Activated effector memory CD4-positive, alpha-beta T cell treated with Interleukin-2 at 50 U/mL for 16 hours (primary cell): ENCODE measurements around the gene DNAH12.
"Not testable (repeated sequence)": the region's sequence is repeated elsewhere in the genome, so short reads cannot be mapped to it uniquely, and the experiment has no call there.

ENCODE experiments used
- DNase-seq: peaks from one replicate; pipeline ENCODE4 v3.0.0-alpha.2; 2020

The DNAH12 gene

DNA sequence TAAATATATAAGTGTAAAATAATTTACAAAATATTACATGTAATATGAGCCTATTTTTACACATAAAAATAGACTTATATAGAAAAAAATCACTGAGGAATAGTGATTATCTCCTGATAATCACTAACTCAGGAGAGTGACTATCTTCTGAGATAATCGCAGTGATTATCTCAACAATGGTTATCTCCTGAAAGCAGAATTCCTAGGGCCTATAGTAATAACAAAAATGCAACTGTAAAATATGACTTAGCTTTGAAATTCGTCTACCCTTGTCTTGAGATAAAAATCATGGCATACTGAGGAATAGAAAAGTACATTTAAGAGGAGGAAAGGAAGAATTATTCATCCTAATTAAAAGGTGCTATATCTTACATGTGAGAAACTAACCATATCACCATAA lies 134.7 kb downstream of the DNAH12 start:
- no peak for DNase-seq

DNA sequence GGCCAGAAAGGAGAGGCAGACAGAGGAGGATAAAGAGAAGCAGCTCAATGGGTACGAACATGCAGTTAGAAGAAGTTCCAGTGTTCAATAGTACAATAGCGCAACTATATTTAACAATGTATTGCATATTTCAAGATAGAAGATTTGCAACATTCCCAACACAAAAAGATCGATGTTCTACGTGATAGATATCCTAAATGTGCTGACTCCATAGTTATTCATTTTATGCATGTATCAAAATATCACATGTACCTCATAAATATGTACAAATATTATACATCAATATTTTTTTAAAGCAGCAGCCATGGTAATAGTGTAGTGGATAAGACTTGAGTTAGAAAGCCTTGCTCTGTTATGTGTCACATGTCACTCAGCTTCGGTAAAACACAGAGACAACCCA lies 141.5 kb downstream of the DNAH12 start:
- DNase-seq: no peak

DNA sequence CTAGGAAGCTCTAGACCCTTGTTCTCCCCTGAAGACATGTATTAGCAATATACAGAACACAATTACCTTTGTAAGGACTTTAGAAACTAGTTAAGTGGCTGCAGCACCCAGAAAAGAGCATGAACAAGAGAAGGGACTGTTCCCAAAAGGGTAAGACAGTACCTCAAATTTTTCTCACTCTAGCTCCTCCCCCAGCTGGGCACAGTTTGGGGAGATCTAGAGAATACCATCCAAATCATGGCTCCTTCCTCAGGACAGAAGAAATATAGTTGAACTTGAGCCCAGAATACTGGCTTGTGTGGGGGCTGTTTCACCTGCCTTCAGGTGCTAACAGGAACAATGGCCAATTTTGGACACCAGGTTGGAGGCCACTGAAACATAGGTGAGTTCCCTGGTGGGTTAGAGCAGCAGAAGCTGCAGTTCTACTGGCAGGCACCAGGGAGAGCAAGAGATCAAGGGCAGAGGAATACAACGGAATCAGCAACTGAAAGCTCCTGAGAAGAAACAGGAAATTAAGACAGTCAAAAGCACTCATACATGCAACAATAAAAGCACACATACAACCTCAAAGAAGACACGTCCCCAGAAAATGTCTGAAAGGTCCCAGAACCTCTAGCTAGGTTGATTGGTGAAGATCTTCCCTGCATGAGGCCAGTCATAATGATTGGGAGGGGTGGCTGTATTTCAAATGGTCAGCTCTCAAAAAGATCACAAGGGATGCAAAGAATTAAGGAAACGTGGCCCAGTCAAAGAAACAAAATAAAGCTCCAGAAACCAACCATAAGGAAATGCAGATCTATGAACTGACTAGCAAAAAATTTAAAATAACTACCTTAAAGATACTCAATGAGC lies 146.7 kb downstream of the DNAH12 start:
- DNase-seq: peak; percentile 36

DNA sequence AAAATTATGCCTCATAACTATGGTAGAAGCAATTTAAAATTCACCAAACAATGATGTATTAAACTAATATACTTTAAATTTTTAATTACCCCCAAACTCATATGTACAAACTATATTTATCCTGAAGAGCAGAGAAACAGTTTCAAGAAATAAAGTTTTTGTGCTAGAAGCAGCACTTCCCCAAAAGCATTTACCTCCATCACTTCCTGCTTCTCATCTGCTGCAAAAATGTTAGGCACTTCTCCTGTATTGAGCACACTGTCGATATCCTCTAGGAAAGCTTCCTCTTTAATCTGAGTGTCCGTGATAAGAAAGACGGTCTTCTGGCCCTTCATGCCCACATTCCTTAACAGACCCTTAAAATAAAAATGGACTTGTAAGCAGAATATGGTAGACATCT lies 150.2 kb downstream of the DNAH12 start:
- DNase-seq: no peak

DNA sequence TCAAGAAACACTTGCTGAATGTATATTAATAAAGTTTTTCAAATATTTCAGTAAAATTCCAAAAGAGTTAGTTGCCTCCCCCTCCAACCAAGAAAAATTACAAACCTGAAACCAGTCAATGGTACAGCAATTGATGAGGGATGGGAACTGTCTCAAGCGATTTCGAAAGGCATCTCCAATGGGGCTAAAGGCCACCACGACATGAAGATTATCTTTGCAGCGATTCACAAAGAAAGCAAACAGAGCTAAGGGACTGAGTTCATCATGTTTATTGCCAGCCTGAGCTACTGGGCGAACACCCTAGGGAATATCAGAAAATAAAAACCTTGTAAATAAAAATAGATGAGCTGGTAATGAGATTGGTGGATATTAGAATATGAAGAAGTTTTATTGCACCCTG lies 152.4 kb downstream of the DNAH12 start:
- DNase-seq: no peak

DNA sequence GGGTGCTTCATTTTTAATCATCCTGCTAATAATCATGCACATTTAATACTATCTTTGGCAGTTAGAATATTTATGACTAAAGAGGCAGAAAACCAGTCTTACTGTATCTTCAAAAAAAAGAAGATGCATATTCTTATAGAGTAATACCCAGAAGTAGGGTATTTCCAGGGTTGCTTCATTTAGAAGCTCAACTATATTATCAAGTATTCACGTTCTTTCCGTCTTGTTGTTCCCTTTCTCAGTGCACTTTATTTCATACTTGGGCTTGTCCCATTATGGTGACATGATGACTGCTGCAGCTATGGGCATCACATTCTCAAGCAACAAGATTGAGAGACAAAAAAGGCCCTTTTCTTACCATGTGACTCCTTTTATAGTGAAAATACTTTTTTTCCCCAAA lies 154.9 kb downstream of the DNAH12 start:
- DNase-seq: no peak

DNA sequence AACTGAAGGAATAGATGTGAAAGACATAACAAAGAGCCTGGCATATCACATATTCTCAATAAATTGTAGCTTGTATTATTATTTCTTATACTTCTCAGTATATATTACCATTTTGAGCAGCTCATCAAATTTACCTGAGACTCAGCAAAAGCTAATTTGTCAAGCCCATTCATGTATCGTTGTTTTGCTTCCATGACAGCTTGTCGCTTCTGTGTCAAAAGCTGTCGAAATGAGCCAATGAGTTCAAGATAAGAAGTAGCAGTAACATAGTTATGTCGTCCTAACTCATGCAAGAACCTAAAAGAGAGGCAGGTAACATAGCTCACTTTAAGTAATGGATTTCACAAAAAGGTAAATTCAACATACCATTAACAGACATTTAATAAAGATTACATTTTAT lies 157.8 kb downstream of the DNAH12 start:
- no peak for DNase-seq

DNA sequence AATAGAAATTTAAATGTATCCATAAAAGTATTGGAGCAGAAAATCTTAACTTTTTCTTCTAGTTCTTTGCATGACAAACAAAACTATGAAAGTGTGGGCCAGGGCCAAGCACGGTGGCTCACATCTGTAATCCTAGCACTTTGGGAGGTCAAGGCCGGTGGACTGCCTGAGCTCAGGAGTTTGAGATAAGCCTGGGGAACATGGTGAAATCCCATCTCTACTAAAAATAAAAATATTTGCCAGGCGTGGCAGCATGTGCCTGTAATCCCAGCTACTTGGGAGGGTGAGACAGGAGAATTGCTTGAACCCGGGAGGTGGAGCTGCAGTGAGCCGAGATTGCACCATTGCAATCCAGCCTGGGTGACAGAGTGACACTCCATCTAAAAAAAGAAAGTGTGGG lies 158.6 kb downstream of the DNAH12 start:
- DNase-seq: no peak

DNA sequence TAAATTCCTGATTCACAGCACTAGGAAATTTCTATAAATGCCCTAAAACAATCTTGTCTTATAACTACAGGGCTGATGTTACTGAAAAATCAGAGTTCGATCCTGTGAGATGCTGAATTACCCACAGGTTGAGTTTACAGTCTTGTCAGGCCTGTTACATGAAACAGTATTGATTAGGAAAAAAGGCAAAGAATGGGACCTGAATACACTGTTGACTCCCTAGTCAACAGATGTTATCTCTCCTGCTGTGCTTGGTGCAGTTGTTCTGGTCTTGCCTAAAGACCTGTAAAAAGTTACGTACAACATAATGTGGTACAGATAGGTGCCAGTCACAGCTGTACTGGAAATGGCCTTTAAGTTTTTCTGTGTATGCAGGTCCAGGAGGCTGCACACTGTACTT lies 160.3 kb downstream of the DNAH12 start:
- DNase-seq: no peak

DNA sequence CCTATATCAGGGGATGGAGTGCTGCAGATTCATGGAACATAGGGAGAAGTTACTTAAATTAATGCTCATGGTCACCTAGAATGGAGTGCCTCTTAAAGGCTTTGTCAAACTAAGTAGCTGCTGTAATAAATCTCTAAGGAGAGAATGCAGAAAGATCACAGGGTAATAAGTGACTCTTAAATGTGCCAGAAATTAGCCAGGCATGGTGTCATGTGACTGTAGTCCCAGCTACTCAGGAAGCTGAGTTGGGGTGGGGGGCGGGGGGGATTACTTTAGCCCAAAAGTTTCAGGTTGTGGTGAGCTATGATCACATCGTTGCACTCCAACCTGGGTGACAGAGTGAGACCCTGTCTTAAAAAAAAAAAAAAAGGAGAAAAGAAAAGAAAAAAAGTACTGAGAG lies 160.7 kb downstream of the DNAH12 start:
- no peak for DNase-seq

DNA sequence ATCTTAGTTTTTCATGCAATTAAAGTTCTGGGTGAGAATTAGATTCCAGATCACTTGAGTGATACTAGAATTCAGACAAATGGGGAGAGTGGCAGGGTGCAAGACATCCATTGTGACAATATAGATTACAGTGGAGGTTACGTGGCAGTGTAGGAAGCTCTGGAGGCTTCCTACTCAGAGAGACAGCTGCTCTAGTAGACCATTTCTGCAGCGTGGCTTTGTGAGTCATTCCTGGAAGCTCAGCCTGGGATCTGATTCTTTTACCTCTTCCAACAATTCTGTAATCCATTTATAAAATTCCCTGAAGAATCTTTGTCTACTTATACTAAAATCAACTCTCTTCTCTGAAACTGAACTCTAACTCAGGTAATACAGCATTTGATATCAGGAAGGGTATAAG lies 161.2 kb downstream of the DNAH12 start:
- no peak for DNase-seq

DNA sequence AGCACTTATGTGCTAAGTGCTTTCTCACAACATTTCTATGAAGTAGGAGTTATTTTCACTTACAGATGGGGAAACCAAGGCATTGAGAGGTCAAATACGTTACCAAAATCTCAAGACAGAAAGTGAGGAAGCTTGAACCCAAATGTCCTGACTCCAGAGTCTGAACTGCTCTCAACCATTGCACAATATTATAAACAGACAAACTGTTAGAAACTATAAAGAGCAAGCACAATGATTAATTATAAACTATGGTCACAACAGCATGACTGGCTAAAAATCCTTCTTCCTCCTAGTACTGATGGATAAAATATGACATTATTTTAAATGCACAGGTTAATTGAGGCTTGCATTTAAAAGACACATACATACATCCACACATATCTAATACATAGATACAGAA lies 173.8 kb downstream of the DNAH12 start:
- DNase-seq: no peak

DNA sequence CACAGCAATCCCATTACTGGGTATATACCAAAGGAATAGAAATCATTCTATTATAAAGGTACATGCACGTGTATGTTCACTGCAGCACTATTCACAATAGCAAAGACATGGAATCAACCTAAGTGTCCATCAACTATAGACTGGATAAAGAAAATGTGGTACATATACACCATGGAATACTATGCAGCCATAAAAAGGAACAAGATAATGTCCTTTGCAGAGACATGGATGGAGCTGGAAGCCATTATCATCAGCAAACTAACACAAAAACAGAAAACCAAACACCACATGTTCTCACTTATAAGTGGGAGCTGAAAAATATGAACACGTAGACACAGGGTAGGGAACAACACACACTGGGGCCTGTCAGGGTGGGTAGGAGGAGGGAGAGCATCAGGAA lies 179.1 kb downstream of the DNAH12 start:
- DNase-seq: not testable (repeated sequence)

DNA sequence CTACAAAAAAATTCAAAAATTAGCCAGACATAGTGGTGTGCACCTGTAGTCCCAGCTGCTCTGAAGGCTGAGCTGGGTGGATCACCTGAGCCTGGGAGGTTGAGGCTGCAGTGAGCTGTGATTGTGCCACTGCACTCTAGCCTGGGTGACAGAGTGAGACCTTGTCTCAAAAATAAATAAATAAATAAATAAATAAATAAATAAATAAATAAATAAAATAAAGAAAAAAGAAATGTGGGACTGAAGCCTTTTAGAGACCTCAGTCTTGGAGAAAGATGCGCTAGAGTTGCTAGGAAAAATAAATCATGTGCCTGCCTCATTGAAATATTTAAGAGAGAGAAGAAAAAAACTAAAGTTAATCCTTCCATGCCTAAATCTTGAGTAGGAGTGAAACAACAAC lies 187.9 kb downstream of the DNAH12 start:
- DNase-seq: not testable (repeated sequence)

DNA sequence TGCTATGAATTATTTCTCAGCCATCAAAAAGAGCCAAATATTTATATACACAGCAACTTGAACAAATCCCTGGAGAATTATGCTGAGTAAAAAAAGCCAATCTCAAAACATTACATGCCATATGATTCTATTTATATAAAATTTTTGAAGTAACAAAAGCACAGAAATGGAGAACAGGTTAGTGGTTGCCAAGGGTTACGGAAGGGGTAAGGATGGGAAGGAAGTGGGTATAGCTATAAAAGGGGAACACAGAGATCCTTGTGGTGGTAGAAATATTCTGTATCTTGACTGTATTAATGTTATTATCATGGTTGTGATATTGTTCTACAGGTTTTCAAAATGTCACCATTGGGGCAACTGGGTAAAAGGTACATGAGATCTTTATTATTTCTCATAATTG lies 189.4 kb downstream of the DNAH12 start:
- no peak for DNase-seq

DNA sequence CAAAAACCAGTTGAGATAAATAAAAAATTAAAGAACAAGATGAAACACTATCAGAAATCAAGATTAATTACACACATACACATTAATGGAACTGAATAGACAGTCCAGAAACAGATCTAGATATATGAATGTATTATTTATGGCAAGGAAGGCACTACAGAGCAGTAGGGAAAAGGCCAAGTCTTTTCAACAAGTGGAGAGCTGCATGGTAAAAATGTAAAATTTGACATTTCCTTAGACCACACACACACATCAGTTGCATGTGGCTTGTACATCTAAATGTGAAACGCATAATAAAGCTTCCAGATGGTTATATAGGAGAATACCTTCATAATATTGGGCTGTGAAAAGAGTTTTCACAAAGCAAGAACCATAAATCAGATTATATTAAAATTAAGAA lies 193.9 kb downstream of the DNAH12 start:
- DNase-seq: no peak

DNA sequence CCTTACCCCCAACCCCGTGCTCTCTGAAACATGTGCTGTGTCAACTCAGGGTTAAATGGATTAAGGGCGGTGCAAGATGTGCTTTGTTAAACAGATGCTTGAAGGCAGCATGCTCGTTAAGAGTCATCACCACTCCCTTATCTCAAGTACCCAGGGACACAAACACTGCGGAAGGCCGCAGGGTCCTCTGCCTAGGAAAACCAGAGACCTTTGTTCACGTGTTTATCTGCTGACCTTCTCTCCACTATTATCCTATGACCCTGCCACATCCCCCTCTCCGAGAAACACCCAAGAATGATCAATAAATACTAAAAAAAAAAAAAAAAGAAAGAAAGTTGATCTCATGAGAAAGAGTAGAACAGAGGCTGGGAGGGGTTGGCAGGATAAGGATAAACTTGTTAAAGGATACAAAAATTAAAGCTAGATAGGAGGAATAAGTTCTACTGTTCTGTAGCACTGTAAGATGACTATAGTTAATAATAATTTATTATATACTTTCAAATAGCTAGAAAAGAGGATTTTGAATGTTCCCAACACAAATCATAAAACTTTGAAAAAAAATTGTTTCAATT lies 205.0 kb downstream of the DNAH12 start:
- not testable (repeated sequence) for DNase-seq

DNA sequence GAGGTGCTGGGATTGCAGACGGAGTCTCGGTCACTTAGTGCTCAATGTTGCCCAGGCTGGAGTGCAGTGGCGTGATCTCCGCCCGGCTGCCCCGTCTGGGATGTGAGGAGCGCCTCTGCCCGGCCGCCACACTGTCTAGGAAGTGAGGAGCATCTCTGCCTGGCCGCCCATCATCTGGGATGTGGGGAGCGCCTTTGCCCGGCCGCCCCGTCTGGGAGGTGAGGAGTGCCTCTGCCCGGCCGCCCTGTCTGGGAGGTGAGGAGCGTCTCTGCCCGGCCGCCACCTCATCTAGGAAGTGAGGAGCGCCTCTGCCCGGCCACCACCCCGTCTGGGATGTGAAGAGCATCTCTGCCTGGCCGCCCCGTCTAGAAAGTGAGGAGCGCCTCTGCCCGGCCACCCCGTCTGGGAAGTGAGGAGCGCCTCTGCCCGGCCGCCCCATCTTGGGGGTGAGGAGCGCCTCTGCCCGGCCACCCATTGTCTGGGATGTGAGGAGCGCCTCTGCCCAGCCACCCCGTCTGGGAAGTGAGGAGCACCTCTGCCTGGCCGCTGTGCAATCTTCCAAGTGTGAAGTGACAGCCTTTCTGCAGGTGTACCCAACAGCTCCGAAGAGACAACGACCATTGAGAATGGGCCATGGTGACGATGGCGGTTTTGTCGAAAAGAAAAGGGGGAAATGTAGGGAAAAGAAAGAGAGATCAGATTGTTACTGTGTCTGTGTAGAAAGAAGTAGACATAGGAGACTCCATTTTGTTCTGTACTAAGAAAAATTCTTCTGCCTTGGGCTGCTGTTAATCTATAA lies 205.7 kb downstream of the DNAH12 start:
- not testable (repeated sequence) for DNase-seq

DNA sequence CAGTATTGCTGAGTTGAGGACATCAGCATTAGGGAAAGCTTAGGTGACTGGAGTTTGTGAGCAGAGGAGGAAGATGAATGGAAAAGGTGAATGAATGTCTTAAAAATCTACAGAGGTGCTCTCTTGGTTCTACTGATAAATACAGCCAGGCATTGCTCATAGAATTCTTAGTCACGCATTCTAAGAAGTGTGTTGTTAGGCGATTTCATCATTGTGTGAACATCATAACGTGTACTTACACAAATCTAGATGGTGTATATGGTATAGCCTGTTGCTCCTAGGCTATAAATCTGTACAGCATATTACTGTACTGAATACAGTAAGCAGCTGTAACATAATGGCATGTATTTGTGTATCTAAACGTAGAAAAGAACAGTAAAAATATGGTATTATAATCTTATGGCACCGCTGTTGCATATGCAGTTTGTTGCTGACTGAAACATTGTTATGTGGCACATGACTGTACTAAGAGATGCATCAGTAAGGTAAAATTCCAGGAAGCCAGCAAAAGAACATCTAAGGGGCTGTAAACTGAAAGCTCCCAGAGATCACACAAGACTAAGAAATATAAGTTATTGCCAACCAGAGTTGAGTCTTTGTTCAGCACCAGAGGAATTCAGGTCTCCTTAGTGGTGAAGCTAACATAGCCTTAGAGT lies 208.7 kb downstream of the DNAH12 start:
- DNase-seq: no peak

DNA sequence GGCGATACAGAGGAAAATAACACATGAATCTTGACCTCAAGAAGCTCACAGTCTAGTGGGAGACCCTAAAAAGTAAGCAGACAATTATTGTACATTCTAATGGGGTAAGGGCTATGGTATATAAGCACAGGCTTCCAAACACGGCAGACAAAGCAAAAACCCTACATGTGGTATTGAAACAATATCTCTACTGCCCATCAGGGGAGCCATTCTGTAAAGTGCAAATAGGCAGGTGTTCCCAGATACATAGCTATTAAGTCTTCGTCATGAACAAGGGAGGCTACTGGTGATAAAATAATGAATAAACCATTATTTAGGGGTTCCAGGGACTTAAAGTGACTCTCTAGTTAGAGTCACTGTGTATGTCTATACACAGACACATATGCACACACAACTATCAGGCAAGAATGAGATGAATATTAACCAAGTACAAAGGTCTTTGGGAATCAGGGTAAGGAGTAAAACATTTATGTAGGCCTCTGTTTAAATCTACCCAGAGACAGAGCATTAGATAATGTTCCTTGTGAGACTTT lies 213.0 kb downstream of the DNAH12 start:
- DNase-seq: no peak

DNA sequence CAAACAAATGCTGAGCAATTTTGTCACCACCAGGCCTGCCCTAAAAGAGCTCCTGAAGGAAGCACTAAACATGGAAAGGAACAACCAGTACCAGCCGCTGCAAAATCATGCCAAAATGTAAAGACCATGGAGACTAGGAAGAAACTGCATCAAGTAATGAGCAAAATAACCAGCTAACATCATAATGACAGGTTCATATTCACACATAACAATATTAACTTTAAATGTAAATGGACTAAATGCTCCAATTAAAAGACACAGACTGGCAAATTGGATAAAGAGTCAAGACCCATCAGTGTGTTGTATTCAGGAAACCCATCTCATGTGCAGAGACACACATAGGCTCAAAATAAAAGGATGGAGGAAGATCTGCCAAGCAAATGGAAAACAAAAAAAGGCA lies 217.6 kb downstream of the DNAH12 start:
- not testable (repeated sequence) for DNase-seq

DNA sequence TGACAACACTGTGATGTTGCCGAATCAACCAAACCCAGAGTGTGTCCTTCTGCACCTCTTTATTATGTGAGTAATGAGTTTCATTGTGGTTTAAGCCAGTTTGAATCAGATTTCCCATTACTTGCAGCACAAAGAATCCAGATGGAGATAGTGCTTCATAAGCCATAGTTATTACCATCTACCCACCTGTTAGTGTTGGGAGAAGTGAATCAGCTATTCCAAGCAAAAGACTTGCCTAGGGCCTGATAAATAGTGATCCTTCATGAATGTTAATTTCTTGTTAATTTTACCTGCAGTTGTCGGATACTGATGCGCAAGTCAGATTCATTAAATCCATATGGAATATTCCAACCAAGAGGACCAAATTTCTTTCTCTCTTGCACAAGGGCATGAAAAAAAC lies 229.9 kb downstream of the DNAH12 start:
- no peak for DNase-seq

DNA sequence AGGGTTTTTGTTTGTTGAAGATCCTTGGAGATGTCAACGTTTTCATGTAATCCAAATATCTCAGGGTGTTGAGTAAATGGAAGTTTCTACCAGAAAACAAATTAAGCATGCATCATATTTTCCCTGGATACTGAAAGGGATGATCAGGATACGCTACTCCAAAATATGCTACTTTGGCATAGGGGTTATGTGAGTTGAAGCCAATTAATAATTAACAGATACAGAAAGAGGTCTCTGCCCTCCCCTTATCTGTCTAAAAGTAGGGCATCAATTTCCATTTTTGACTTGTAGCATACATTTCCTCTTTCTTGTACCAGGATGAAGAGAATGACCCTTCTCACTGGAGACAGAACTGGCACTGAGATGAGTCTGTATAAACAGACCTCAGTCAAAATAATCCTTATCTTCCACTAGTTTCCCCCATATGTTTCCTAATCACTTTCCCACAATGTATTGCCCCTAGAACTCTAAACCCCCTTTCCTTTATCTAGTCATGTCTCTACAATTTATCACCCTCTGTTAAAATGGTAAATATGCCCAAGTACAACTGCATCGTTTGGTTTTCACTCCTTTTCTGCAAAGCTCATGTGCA lies 234.3 kb downstream of the DNAH12 start:
- DNase-seq: no peak
